SIG-M5 treated with dmso at 0.1 percent for 504 hours (cell line): Measurements from ENCODE around the gene CLSTN3.
A peak's percentile ranks its signal among the peaks of the same experiment; 100 is the strongest.

Experiments used
- DNase-seq: peaks from one replicate; lab custom pipeline; 2025; ENCODE audit not compliant: unreplicated experiment; lab: John Stamatoyannopoulos, UW

Gene CLSTN3

DNA sequence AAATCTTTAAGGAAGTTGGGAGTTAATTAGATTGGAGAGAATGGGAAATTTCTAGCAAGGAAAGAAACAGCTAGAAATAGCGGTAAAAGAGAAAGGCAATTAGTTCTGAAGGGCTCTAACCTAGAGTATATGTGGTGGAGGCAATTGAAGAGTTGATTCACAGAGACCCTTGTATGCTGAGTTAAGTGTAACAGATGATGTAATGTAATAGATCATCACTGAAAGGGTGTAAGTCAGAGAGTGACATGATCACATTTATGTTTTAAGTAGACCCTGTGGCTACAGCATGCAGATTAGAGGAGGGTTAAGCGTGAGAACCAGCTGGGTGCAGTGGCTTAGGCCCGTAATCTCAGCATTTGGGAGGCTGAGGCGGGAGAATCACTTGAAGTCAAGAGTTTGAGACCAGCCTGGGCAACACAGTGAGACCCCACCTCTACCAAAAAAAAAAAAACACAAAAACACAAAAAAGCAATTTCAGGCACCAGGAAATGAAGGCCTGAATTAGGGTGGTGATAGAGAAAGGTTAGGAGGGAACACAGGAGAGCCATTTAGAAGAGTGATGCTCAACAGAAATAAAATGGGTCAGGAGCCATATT is 4.4 kb upstream of the CLSTN3 start:
- DNase-seq, result no peak

DNA sequence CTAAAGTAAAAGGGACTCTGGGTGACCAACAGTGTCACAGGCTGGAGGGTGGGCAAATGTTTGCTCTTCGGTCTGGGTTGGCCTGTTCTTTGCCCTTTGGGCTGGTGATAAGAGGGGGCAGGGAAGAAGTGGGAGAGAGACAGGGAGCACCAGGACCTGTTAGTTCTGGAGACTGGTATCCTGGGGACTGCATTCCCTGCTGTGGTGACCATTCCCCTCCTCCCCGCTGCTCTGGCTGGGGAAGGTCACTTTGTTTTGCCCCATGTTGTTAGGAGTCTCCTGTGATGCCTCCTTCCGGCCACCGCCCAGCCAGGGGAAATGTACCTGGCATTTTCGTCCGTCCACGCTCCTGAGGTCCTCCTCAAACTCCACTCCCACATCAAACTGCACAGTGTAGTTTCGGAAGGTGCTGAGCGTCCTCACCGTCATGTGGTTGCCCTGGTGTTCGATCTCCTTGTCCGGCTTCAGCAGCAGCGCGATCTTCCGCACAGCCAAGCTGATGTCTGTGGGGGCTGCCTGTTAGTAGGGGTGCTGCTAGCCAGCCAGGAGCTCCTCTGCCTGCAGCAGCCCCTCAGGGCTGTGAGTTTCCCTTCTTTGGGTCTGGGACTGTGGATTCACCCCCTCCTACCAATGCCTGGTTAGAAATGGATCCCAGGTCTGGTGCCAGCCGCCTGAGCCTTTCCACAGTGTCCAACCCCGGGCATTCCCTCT is 2.1 kb upstream of the CLSTN3 start:
- DNase-seq, result no peak

- DNase-seq, result no peak
These were observed 1.4 kb upstream of the CLSTN3 start, which contains the start of gene RBP5 for GRCh38 chr12:7128681-7129286. Gene RBP5 (minus strand): TSS chr12:7128889. CDS start chr12:7128775, 114 bp downstream.

GRCh38 chr12:7129287-7129871 is 792 bp upstream of the CLSTN3 start:
- DNase-seq, result no peak

GRCh38 chr12:7130701-7131501 is 730 bp downstream of the CLSTN3 start:
- no peak for DNase-seq

- DNase-seq, result peak; percentile 14
These were observed 1.3 kb downstream of the CLSTN3 start for GRCh38 chr12:7131502-7131866.

DNA sequence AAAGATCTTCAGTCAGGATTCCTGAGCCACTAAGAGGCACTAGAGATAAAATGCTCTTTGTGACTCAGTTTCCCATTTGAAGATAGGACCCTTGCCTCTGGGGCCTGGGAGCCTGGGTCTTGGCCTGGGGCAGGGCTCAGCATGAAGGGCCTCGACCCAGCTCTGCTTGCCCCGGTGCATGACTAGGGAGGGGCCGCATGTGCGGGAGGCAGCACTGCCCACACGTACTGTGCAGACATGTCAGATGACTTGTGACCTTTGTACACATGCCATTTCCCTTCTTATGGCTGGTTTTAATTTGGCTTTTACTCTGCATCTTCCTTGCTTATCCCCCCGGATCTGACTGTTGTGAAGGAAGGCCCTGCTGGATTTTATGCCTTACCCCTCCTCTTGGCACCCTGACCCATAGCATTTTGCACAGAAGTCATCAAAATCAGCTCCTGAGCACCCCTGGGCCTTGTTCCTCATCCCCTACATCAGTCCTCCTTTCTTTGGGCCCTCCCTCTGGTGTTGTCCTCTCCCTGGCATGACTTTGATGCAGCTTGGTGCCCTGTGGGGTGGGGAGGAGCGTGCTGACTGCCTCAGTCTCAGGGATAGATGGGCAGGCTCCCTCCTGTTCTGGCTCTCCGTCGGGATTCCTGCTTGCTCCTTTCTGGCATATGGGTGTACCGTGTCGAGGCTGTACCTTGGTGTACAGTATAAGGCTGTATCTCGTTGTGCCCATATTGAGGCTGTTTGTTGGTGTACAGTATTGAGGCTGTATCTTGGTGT is 4.4 kb downstream of the CLSTN3 start:
- no peak for DNase-seq

- DNase-seq, result no peak
These were observed 5.9 kb downstream of the CLSTN3 start for GRCh38 chr12:7136071-7136470.

DNA sequence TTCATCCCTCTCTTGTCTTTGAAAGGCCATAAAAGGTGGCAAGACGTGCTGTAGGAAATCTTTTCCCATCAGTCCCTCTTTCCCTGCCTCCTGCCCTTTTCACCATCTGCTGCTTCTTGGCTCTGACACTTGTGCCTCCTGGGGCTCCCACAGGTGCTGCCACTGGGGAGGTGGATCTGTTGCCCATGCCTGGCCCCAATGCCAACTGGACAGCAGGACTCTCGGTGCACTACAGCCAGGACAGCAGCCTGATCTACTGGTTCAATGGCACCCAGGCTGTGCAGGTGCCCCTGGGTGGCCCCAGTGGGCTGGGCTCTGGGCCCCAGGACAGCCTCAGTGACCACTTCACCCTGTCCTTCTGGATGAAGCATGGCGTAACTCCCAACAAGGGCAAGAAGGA is 6.5 kb downstream of the CLSTN3 start:
- no peak for DNase-seq

DNA sequence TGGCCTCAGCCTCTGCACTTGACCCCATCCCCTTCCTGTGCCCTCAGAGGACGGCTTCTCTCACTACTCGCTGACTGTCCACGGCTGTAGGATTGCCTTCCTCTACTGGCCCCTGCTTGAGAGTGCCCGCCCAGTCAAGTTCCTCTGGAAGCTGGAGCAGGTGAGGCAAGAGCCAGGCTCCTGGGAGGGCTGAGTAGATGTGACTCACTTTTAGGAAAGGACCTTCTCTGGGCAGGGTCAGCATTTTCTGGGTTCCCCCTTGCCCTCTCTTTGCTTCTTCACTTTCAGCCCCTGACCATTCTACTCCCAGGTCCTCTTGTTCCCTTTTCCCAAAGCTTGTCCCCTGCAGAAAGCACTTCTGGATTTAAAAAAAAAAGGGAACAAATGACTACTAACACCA is 7.7 kb downstream of the CLSTN3 start:
- DNase-seq, result no peak

- no peak for DNase-seq
These were observed 9.0 kb downstream of the CLSTN3 start for GRCh38 chr12:7139200-7139599.

GRCh38 chr12:7141351-7142005 is 11.3 kb downstream of the CLSTN3 start:
- no peak for DNase-seq

GRCh38 chr12:7142056-7142644 is 12.0 kb downstream of the CLSTN3 start:
- peak; percentile 75 for DNase-seq

DNA sequence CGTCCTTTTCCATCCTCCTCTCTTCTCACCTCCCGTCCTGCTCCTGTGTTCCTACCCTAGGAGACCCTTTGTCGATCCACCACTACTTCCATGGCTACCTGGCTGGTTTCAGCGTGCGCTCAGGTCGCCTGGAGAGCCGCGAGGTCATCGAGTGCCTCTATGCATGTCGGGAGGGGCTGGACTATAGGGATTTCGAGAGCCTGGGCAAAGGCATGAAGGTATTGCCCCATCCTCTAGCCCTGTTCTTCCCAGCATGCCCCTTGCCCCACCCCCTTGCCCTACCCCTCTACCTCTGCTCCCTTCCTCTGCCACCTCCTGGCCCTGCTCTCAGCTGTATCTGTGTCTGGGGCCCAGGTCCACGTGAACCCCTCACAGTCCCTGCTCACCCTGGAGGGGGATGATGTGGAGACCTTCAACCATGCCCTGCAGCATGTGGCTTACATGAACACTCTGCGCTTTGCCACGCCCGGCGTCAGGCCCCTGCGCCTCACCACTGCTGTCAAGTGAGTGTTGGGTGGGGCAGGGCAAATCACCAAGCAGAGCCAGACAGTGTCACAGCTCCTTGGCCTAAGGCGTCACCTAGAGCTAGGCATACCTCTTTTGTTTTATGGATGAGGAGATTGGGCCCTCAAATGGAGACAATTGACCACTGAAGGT is 12.8 kb downstream of the CLSTN3 start:
- no peak for DNase-seq

- DNase-seq, result no peak
These were observed 13.4 kb downstream of the CLSTN3 start for GRCh38 chr12:7143564-7143963.

DNA sequence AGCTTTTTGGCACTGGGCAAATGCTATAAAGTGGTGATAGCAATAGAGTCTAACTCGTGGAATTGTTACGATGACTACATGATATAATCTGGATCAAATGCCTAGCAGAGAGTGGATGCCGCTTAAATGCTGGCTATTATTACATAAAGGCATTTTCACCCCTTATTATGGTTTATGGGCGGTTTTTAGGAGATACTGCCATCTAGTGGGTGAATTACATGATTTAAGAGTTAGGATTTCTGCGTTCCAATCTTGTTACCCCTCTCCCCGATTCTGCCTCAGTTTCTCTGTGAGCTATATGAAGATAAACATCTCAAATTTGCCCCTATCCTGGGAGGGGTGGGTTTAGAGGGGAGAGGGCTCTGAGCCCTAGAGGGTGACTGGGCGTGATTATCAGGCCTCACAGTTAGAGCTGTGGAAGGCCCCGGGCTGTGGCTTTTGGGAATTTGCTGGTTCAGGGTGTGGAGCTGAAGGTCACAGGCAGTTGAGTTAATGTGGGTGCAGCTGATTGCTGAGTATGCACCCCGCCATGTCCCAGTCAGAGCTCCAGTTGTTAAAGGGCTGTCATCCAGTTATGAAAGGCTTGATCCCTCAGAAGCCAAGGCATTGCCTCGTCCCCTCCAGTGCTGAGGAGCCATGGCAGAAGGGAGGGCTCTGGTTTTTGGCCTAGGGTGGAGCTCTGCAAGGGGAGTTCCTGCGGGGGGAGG is 14.4 kb downstream of the CLSTN3 start:
- peak; percentile 60 for DNase-seq

GRCh38 chr12:7145671-7146070 is 15.5 kb downstream of the CLSTN3 start:
- no peak for DNase-seq

GRCh38 chr12:7146228-7146627 is 16.1 kb downstream of the CLSTN3 start:
- DNase-seq, result no peak

GRCh38 chr12:7146906-7147305 is 16.7 kb downstream of the CLSTN3 start:
- DNase-seq, result no peak
